Bronchial epithelial cell (primary cell): ENCODE measurements around the gene APOO. TPM values are rescaled to one million over a fixed set of nuclear protein-coding genes. Genes with fewer than 3 reads are reported as not detected.

Source experiments
- DNase-seq: peaks from one replicate; pipeline ENCODE4 v3.0.0-alpha.2; 2010; ENCODE audit warnings: low read depth
- FAIRE-seq: peaks from 2 replicates; lab custom pipeline; 2011; peaks lifted over from hg19 to GRCh38; lab: Jason Lieb, UNC
- H3K27me3 ChIP-seq: 2 replicates; pipeline ENCODE4 v1.5.1; 2011; ENCODE audit warnings: low read length; ENCODE audit not compliant: control insufficient read depth, insufficient read depth
- H3K36me3 ChIP-seq: 2 replicates; pipeline ENCODE4 v1.5.1; 2011; ENCODE audit warnings: low read length; ENCODE audit not compliant: control insufficient read depth, insufficient read depth
- H3K4me3 ChIP-seq: 2 replicates; pipeline ENCODE4 v1.5.1; 2011; ENCODE audit warnings: mild to moderate bottlenecking, low read depth, low read length, control low read depth
- CTCF ChIP-seq: IDR thresholded peaks from 2 replicates; pipeline ENCODE4 v1.5.1; 2011; ENCODE audit warnings: mild to moderate bottlenecking, moderate library complexity, low read length, control low read depth, inconsistent platforms; ENCODE audit not compliant: insufficient read depth, severe bottlenecking
- total RNA-seq: library from RNA; depleted of rRNA; stranded (reverse); fragments of >200 nt; gene quantifications from 2 replicates; pipeline ENCODE4 v1.2.1, GENCODE V29; 2014

APOO gene
- total RNA-seq, 1 donor from 2014 or later = 7.4 TPM

- H3K4me3 ChIP-seq = no peak overlapping the region
- DNase-seq (peak; percentile 66), FAIRE-seq (no peak)
- no peaks in the 10 kb centered on the region for H3K36me3 ChIP-seq
- TF ChIP-seq CTCF = no peak
- H3K27me3 ChIP-seq = no peaks in the 10 kb centered on the region
Observed at GRCh38 chrX:23786268-23786815, 121.4 kb downstream of the APOO start.

GRCh38 chrX:23785580-23785979, 122.2 kb downstream of the APOO start:
- H3K27me3 ChIP-seq = no peaks in the 10 kb centered on the region
- no peak for TF ChIP-seq CTCF
- no peak for DNase-seq
- no peaks in the 10 kb centered on the region for H3K36me3 ChIP-seq
- H3K4me3 ChIP-seq = no peak overlapping the region
- FAIRE-seq = no peak

- H3K27me3 ChIP-seq = no peaks in the 10 kb centered on the region
- peak overlapping the region; percentile 71 for H3K4me3 ChIP-seq
- peak; percentile 76 for DNase-seq
- FAIRE-seq = no peak
- no peaks in the 10 kb centered on the region for H3K36me3 ChIP-seq
- TF ChIP-seq CTCF = no peak
Observed at GRCh38 chrX:23784470-23785331, 123.0 kb downstream of the APOO start.

- H3K4me3 ChIP-seq = peak overlapping the region; percentile 71
- FAIRE-seq (no peak), DNase-seq (no peak)
- H3K36me3 ChIP-seq = no peaks in the 10 kb centered on the region
- no peak for TF ChIP-seq CTCF
- H3K27me3 ChIP-seq = no peaks in the 10 kb centered on the region
Observed at GRCh38 chrX:23783589-23784469, 123.9 kb downstream of the APOO start.

Other genes with a start within 250 kb of the APOO start
- gene PRDX4, start 240.4 kb downstream of the APOO start, total RNA-seq = 147 and 179 TPM in 2 replicates
- gene ACOT9, start 164.7 kb downstream of the APOO start, total RNA-seq = 29.2 and 66.1 TPM in 2 replicates
- gene SAT1, start 124.8 kb downstream of the APOO start, total RNA-seq = 1,193 and 1,762 TPM in 2 replicates
- not detected in 2 replicates for gene CXorf58, start 68 bp upstream of the APOO start, total RNA-seq
- 4.0 and 6.1 TPM in 2 replicates for gene KLHL15, start 119.2 kb upstream of the APOO start, total RNA-seq
- 247 and 315 TPM in 2 replicates for gene EIF2S3, start 147.0 kb upstream of the APOO start, total RNA-seq
- gene ZFX, start 241.8 kb upstream of the APOO start, total RNA-seq = 30.8 and 37.8 TPM in 2 replicates